HG03025 (cell line): ENCODE results near the gene ILF3.
A peak's percentile ranks its signal among the peaks of the same experiment; 100 is the strongest.

ENCODE experiments used
- ATAC-seq: cut with Tn5 transposase; IDR thresholded peaks from one replicate; pipeline ENCODE4 v1.9.1; 2021; ENCODE audit warnings: mild to moderate bottlenecking, moderate library complexity; ENCODE audit not compliant: unreplicated experiment, low FRiP score

ILF3 gene

DNA sequence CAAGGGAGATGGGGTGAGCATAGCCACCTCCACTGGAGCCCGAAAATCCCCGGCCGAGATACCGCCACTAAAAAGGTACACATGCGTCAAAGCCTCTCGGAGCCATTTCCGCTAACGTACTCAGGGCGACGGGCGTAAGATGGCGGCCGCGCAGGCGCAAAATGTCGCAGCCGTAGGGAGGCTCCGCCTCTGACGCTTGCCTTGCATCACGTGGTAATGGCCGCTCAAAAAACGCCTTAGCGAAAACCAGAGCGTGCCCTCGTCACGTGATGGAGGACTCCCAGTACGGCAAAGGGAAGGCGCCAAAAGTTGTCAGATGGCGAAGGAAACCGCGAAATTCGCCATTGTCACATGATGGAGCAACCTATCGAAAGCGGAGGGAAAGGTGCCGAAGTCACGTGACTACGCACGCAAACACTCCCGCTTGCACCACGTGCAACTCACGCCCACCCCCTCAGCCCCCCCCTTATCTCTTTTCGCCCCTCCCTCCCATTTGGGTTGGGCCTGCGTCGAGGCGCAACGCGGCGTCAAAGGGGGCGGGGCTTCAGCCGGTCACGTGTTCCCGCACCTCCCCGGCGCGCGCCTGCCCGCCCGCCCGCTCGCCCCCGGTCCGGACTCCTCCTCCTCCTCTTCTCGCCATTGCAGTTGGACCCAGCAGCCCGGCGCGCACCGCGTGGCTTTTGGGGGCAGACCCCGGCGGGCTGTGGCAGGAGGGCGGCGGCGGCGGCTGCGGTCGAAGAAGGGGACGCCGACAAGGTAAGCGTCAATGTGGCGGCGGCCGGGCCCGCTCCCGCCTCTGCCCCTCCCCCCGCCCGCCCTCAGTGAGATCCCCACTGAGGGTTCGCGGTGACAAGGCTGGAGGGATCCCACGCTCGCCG, at the start of gene ILF3:
Gene ILF3, plus strand, starts transcription at position 615 of the 878 bp plus-strand sequence. CDS start 16,260 bp downstream, outside the sequence.
- ATAC-seq = peak; percentile 70

DNA sequence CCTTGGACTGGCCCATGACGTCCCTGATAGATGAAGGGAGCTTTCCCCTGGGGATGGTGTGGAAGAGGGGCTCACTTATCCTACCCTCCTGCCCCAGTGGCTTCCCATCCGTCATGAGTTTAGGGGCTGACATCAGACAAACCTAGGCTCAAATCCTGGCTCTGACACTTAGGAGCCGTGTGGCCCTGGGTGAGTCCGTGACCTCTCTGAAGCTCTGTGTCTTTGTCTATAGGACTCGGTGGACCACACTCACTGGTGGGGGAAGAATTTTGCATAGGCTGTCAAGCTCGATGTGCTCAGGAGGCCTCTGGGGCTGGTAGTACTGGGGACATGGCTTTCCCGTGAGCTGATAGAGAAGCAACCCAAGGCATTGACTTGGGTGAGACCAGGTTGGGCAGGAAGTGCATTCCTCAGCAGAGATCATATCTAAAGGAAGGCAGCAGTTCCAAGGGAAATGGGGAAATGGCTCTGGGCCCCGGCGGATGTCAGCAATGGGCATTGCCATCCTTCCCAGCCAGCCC, 49.6 kb upstream of the ILF3 start:
- ATAC-seq = no peak

DNA sequence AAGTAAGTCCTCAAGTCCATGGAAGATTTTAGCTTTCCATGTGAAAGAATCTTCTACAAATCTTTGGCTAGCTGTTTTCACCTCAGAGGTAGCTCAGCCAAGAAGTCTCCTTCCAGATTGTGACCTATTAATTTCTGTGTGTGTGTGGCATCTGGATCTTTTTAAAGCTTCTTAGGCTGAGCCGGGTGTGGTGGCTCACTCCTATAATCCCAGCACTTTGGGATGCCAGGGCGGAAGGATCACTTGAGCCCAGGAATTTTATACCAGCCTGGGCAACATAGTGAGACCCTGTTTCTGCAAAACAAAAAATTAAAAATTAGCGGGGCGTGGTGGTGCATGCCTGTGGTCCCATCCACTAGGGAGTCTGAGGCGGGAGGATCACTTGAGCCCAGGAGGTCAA, 42.2 kb upstream of the ILF3 start:
- no peak for ATAC-seq

DNA sequence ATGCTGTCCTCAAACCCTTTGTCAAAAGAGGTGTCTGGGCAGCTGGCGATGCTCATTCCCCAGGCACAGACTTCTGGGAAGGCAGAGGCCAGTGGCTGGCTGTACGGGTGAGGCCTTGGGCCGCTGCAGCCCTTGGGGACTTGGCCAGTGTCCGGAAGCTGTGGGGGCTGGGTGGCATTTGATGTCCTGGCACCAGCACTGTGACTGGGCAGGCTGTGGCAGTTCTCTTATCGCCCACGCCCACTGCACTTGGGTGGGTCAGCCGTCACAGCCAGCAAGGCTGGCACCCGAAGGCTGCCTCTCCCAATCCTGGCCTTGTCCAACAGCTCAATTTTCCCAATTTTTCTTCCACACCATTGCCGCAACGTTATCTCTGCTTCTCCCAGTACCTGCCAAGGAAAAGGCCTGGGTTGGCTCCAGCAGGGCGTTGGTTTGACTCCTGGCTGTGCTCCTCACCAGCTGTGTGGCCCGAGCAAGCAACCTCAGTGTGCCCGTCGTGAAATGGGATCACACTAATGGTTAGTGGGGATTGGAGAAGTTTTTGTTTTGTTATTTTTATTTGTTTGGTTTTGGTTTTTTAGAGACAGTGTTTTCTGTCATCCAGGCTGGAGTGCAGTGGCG, 41.5 kb upstream of the ILF3 start:
- ATAC-seq = no peak

DNA sequence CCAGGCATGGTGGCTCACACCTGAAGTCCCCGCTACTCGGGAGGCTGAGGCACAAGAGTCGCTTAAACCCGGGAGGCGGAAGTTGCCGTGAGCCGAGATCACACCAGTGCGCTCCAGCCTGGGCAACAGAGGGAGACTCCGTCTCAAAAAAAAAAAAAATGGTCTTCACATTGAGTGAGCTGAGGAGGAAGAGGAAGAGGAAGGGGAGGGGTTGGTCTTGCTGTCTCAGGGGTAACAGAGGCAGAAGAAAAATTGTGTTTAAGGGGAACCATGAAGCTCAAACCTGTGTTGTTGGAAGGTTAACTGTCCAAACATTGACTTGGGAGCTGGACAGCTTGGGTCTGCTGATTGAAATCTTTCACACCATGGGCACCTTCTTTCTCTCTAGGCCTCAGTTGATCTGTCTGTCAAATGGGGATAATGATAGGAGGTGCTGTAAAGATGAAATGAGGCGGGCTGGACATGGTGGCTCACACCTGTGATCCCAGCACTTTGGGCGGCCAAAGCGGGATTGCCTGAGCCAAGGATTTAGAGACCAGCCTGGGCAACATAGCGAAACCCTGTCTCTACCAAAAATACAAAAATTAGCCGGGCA, 38.6 kb upstream of the ILF3 start:
- ATAC-seq = no peak

DNA sequence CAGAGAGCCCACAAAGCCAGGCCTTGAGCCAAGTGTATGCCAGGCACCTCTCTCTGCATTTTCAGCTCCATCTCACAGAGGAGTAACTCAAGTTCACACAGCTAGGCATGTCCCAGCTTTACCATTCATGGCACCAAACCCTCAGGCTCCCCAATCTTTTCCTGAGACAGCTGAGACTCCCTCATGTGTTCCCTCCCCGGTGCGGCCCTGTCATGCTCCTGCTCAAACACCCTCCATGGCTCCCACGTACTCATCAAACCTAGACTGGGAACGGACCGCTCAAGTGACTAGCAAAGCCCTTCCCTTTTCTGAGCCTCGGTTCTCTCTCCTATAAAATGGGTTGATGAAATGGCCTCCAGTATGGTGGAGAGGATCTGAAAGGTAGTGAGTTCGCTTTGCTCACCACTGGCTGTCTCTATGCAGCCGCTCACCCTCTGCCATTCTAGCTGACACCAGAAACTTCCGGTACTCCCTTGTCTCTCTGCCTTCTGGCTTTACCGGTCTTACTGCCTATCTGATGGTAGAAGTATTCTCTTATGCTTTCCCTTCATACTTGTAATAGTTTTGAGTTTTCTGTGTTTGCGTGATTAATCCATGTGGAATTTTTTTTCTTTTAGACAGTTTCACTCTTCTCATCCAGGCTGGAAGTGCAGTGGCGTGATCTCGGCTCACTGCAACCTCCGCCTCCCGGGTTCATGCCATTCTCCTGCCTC, 36.6 kb upstream of the ILF3 start:
- ATAC-seq = no peak

DNA sequence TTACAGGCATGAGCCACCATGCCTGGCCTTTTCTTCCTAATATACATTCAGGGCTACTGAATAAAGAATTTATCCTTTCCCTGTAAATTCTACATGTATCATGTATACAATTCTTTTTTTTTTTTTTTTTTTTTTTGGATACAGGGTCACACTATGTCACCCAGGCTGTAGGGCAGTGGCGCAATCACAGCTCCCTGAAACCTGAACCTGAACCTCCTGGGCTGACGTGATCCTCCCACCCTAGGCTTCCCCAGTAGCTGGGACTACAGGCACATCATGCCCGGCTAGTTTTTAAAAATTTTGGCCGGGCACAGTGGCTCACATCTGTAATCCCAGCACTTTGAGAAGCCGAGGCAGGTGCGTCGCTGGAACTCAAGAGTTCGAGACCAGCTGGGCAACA, 35.3 kb upstream of the ILF3 start:
- no peak for ATAC-seq

DNA sequence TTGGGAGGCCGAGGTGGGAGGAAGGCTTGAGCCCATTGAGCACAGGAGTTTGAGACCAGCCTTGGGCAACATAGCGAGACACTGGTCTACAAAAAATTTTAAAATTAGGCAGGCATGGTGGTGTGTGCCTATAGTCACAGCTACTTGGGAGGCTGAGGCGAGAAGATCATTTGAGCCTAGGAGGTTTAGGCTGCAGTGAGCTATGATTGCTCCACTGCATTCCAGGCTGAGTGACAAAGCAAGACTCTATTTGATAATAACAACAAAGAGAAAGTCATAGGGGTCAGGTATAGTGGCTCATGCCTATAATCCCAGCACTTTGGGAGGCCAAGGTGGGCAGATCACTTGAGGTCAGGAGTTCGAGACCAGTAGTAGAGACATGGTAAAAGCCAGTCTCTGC, 33.4 kb upstream of the ILF3 start:
- ATAC-seq = no peak

DNA sequence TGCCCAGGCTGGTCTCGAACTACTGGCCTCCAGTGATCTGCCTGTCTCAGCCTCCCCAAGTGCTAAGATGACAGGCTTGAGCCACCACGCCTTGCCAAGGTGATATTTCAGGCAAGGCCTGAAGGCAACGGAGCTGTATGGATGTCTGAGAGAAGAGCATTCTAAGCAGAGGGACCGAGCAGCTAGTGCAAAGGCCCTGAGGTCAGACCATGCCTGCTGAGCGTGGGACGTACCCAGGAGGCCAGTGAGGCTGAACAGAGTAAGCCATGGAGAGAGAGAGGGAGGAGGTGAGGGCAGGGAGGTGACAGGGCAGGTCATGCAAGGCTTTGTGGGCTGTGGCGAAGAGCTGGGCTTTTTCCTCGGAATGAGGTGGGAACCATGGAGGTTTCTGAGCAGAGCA, 32.2 kb upstream of the ILF3 start:
- no peak for ATAC-seq

DNA sequence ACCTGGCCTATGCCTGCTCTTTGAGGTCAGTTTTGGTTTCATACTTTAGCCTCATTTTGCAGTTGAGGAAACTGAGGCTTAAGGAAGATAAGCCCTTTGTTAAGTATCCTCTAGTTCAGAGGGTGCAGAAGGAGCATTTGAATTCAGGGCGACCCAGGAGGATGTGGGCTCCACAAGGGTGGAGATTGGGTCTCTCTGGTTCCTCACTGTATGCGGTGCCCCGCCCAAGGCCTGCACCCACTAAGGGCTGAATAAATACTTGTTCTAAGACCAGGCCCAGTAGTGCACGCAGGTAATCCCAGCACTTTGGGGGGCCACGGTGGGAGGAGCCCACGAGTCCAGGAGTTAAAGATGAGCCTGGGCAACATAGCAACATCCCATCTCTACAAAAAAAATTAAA, 29.6 kb upstream of the ILF3 start:
- no peak for ATAC-seq

DNA sequence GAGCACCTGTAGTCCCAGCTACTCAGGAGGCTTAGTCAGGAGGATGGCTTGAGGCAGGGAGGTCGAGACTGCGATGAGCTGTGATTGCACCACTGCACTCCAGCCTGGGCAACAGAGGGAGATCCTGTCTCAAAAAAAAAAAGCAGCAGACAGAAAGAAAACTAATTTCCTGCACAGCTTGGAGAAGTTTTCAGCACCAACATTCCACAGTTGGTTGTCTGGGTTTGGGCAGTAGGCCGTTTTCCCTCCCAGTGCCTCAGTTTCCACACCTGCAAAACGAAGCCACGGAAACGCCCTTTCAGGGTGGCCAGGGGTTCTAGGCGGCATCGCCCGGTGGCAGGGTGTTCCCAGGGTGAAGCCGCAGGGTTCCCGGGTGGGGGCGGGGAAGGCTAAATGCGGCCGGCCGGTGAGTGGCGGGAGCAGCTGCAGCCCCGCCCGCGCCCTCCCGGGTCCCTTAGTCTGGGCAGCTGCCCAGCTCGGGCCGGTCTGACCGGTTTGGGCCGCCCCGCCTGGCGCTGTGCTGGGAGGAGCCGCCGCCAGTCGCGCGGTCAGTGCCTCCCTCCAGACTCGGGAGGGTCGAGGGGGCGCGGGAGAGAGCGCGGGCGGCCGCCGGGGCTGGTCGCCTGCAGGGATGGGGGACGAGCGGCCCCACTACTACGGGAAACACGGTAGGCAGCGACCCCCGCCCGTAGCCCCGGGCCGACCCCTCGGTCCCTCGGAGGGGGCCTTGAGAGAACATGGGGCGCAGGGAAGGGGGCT, 29.0 kb upstream of the ILF3 start, which contains the start of gene SLC44A2:
Gene SLC44A2, plus strand, starts transcription at position 551 of the 759 bp plus-strand sequence. Its CDS starts 81 bp downstream, at position 632.
- no peak for ATAC-seq

DNA sequence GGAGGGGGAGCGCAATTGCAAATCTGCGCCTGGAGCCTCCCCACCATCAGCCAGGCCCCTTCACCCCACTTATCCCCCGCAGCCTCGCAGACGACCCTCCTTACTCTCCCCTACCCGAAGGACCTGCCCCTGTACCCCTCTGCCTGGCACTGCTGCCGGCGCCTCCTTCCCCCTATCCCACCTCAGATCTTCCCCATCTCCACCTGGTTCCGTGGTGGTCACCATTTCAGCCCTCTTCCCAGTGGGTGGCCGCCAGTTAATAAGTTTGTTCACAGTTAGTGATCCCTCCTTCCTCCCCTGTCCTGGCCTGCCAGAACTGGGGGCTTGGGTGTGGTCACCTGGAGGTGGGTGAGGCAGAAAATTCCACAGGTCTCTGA, 28.4 kb upstream of the ILF3 start:
- no peak for ATAC-seq

DNA sequence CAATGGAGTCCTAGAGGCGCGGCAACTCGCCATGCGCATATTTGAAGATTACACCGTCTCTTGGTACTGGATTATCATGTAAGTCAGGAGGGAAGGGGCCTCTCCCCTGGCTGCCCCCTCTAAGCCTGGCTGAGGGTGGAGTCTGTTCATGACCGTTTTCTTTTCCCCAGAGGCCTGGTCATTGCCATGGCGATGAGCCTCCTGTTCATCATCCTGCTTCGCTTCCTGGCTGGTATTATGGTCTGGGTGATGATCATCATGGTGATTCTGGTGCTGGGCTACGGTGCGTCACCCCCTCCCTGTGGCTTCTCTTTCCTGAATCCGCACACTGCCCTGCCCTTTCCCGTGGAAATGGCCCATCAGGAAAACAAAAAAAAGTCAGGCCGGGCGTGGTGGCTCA, 22.3 kb upstream of the ILF3 start:
- ATAC-seq = no peak

DNA sequence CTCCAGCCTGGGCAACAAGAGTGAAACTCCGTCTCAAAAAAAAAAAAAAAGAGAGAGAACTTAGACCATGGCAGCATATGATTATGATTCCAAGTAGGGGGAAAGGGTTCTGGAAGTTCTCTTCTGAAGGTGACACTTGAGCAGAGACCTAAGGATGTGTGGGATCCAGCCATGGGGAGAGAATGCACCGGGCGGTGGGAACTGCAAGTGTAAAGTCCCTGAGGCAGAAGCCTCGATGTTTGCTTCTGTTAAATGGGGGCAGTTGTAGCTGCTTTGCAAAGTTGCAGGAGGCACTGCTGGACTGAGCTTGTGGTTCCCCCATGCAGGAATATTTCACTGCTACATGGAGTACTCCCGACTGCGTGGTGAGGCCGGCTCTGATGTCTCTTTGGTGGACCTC, 19.7 kb upstream of the ILF3 start:
- ATAC-seq = no peak

DNA sequence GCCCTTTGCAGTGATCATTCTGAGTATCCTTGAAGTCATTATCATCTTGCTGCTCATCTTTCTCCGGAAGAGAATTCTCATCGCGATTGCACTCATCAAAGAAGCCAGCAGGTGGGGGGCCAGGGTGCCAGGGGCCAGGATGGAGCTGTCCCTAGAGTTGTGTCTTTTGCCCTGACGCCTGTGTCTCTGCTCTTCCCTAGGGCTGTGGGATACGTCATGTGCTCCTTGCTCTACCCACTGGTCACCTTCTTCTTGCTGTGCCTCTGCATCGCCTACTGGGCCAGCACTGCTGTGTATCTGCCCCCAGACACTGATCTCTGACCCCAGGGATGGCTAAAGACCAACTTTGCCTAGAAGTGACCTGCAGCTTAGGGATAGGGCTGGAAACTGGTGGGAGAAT, 19.2 kb upstream of the ILF3 start:
- no peak for ATAC-seq

DNA sequence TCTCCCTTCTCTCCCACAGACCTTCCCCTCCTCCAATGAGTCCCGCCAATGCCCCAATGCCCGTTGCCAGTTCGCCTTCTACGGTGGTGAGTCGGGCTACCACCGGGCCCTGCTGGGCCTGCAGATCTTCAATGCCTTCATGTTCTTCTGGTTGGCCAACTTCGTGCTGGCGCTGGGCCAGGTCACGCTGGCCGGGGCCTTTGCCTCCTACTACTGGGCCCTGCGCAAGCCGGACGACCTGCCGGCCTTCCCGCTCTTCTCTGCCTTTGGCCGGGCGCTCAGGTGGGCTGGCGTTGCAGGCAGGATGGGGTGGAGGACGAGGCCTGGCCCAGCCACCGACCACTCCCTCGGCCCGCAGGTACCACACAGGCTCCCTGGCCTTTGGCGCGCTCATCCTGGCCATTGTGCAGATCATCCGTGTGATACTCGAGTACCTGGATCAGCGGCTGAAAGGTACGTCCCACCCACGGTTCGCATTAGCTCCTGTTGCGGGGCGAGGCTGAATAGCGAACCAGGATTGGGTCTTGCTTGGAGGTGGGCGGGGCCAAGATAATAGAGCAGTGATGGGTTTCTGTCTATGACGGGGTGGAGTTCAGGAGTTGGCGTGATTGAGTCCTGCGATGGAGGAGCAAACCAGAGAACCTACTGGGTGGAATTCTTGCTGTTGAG, 17.7 kb upstream of the ILF3 start:
- ATAC-seq = no peak

DNA sequence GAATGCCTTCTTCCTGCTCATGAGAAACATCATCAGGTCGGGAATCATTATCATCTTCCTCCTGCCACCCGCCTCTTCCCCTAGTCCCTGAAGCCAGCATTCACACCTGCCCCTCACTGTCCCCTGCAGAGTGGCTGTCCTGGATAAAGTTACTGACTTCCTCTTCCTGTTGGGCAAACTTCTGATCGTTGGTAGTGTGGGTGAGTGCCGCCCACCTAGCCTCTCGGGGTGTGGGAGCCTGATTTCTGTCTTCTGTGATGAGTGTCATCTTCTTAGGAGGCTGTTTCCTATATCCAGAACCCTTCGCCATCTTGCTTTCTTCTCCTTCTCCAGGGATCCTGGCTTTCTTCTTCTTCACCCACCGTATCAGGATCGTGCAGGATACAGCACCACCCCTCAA, 16.3 kb upstream of the ILF3 start:
- no peak for ATAC-seq

DNA sequence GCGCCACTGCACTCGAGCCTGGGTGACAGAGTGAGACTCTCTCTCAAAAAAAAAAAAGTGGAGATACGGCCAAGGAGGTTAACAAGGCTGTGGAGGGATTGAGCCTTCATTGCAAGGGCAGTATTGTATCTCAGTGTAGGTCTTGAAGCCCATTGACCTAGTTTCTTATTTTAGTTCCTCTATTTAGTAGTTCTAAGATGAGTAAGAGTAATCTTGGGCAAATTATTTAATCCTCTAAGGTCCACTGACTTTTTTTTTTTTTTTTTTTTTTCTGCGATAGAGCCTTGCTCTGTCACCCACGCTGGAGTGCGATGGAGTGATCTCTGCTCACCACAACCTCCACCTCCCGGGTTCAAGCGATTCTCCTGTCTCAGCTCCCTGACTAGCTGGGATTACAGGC, 14.3 kb upstream of the ILF3 start:
- no peak for ATAC-seq

DNA sequence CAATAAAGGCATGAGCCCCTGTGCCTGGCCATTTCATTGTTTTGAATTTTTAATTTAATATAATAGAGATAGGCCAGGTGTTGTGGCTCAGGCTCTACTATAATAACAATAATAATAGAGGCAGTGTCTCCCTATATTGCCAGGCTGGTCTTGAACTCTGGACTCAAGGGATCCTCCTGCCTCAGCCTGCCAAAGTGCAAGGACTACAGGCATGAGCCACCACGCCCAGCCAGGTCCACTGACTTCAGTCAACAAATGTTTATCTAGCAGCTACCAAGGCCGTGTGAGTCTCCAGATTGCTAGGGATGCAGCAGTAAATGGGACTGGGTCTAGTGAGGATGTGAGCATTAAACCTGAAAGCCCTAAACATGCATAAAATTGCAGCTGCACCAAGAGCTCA, 13.8 kb upstream of the ILF3 start:
- no peak for ATAC-seq

DNA sequence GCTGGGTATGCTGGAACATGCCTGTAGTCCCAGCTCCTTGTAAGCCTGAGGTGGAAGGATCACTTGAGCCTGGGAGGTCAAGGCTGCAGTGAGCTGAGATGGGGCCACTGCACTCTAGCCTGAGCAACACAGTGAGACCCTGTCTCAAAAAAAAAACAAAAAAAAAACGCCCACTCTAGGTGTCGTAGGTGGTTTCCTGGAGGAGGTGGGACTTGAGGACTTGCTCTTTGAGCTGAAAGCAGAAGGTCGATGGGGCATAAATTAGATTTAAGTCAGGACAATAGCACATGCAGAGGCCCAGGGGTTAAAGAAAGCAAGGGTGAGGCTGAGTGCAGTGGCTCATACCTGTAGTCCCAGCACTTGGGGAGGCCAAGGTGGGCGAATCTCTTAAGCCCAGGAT, 12.9 kb upstream of the ILF3 start:
- no peak for ATAC-seq
